DOHH2 (cell line): Measurements from ENCODE around the gene ADCY5.

Source experiments
- EZH2phosphoT487 ChIP-seq: fragments of 200-600 bp; sonication (generic); IDR thresholded peaks from 2 replicates; pipeline ENCODE4 v1.6.1; 2017; ENCODE audit warnings: borderline replicate concordance, mild to moderate bottlenecking, antibody characterized with exemption, low read length, moderate library complexity, mixed read lengths
- TF ChIP-seq, protein P1 (sequence below): fragments of 200-600 bp; sonication (generic); IDR thresholded peaks from one replicate; pipeline ENCODE4 v1.5.1; 2014; ENCODE audit warnings: antibody characterized with exemption, mild to moderate bottlenecking, low read depth, low read length; ENCODE audit not compliant: poor library complexity, severe bottlenecking

DNA sequence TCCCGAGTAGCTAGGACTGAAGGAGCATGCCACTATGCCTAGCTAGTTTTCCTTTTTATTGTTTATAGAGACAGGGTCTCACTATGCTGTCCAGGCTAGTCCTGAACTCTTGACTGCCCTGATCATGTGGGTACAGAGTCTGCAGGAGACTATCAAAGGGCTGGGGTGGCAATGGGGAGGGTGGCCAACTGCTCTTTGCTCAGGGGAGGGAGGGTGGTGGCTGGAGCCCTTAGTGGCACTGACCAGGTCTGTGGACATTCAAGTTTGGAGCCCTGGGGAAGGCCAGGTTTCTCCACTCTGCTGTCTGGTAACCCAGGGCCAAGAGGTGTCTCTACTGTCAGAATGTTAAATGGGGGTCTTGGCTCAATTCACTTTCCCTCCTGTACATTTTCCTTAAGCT, 125.1 kb downstream of the ADCY5 start:
- TF ChIP-seq, protein P1, sequence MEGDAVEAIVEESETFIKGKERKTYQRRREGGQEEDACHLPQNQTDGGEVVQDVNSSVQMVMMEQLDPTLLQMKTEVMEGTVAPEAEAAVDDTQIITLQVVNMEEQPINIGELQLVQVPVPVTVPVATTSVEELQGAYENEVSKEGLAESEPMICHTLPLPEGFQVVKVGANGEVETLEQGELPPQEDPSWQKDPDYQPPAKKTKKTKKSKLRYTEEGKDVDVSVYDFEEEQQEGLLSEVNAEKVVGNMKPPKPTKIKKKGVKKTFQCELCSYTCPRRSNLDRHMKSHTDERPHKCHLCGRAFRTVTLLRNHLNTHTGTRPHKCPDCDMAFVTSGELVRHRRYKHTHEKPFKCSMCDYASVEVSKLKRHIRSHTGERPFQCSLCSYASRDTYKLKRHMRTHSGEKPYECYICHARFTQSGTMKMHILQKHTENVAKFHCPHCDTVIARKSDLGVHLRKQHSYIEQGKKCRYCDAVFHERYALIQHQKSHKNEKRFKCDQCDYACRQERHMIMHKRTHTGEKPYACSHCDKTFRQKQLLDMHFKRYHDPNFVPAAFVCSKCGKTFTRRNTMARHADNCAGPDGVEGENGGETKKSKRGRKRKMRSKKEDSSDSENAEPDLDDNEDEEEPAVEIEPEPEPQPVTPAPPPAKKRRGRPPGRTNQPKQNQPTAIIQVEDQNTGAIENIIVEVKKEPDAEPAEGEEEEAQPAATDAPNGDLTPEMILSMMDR = no peak
- no peak for TF ChIP-seq EZH2phosphoT487
